ENCODE measurements around the gene PCBP3. TPM values are rescaled to one million over a fixed set of nuclear protein-coding genes. Genes with fewer than 3 reads are reported as not detected.

The PCBP3 gene
- total RNA-seq, 2 donors from 2014 or later: 2.6 to 7.4 TPM

GRCh38 chr21:45899317-45900033, 255.9 kb downstream of the PCBP3 start:
- intact Hi-C loops (cut with DNase I): no loop called here
- DNase-seq (ENCODE audit: low spot score): no peak

DNA sequence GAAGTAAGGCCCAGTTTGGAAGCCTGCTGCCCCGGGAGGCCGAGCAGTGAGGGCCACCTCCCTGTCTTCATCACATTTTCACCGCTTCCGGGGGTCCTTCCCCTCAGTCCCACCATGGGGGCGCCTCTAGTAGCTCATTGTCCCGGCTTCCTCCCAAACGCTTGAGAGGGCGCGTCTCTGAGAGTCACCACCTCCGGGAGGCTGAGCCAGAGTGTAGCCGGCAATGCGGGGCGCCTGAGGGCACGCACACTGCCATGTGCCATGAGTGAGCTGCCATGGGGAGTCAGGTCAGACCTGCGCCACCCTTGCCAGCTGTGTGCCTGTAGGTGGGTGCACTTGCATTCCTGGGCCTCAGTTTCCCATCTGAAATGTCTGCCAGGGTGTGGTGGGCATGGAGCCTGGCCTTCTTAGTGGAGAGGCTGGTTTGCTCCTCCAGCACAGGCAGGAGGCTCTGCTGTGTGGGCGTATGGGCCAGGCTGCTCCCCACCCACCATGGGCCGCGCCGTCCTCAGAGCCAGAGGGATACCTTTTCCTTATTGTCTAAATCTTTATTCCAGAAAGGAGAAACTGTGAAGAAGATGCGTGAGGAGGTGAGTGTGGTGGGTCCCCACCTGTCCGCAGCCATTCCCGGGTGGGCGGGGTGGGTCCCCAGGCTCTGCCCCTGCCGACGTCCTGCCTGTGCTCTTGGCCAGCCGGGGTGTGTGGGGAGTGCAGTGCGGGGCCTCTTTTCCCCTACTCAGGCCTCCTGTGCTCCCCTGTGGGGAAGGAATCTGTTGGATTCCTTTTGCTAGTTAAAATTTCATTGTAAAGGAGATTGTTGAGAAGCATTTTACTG, 256.7 kb downstream of the PCBP3 start:
- intact Hi-C loops (cut with DNase I): no loop called here
- peak; percentile 68 for DNase-seq (ENCODE audit: low spot score)

GRCh38 chr21:45901061-45901690, 257.7 kb downstream of the PCBP3 start:
- intact Hi-C loops (cut with DNase I): no loop called here
- peak; percentile 81 for DNase-seq (ENCODE audit: low spot score)

DNA sequence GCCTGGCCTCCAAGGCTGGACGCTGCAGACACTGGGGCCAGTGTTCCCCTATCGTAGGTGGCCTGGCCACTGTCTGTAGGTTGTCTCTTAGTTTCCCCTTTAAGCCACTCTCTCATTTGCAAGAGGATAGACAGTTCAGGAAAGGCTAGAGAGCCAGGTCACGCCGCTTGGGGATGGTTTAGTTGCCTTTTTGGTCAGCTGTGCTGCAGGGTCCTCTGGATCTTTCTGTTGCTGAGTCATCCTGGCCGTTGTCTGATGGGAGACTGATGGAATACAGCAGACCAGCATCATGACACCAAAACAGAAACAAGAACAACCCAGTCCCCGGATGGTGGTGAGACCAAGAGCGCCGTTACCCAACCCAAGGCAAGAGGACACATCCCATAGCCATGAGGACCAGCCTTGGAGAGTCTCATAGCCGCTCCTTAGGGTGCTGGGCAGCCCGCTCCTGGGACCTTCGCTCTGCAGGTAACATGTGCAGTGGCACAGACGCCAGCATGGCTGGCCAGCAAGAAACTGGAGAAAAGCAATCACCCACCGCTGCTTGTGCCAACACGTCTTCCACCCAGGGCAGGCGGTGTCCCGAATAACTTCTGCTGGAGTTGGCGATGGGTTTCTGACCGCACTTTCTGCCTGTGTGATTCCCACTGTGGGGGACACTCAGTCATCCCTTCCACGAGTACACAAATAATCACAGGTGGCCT, 258.9 kb downstream of the PCBP3 start:
- no peak for DNase-seq (ENCODE audit: low spot score)

DNA sequence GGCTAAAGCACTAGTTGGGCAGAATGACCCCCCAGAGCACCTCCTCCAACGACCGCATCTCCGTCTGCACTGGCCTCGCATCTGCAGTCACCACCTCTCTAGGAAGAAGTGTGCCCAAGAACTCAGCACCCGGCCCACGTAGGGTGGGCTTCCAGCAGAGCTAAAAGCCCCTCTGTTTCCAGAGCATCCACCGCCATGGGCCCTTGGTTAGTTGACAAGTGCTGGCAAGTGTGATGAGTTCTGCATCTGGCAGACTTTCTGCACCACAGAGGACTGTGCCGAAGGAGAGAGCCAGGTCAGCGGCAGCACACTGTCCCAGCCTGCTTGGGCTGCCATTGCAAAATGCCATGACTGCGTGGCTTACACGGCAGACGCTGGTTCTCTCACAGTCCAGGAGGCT, 261.7 kb downstream of the PCBP3 start:
- peak; percentile 66 for DNase-seq (ENCODE audit: low spot score)
- intact Hi-C loops (cut with DNase I): no loop called here

More for the DNA sequence above, 258.9 kb downstream of the PCBP3 start:
- intact Hi-C loops (cut with DNase I): no loop called here

- intact Hi-C loops (cut with DNase I): no loop called here
- peak; percentile 58 for DNase-seq (ENCODE audit: low spot score)
These were observed 262.8 kb downstream of the PCBP3 start for GRCh38 chr21:45906196-45906805.

GRCh38 chr21:45906859-45907258, 263.3 kb downstream of the PCBP3 start:
- DNase-seq (ENCODE audit: low spot score): peak; percentile 43
- intact Hi-C loops (cut with DNase I): no loop called here

DNA sequence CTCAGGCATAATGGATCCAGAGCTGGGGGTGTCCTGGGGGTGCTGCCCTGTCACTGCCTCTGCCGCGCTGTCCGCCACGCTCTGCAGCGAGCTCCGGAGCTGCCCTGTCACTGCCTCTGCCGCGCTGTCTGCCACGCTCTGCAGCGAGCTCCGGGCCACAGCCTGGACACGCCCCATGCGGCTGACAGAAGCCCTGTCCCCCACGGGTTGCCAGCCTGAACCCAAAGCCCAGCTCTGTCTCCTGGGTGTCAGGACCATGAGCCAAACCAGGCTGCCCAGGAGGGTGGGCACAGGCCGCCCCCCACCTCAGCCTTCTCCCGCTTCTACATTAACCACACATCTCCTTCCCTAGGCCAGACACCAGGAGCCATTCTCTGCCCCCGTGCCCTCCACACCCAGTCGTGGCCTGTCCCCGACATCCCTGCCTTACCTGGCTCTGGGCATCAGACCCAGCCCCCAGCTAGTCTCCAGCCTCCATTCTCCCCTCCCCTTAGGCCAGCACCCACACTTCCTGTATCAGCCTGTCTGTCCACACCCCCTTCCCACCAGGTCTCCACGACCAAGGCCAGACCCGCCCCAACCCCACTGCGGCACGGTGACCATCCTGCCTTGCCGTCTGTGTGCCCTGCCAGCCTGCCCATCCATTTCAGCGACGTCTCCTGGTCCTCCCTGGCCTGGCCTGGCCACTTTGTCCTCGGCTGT, 265.2 kb downstream of the PCBP3 start:
- intact Hi-C loops (cut with DNase I): no loop called here
- DNase-seq (ENCODE audit: low spot score): no peak

- DNase-seq (ENCODE audit: low spot score): no peak
These were observed 265.9 kb downstream of the PCBP3 start for GRCh38 chr21:45909238-45909988.

GRCh38 chr21:45910155-45910547, 266.6 kb downstream of the PCBP3 start:
- intact Hi-C loops (cut with DNase I): no loop called here
- no peak for DNase-seq (ENCODE audit: low spot score)

More at GRCh38 chr21:45909238-45909988, 265.9 kb downstream of the PCBP3 start:
- intact Hi-C loops (cut with DNase I): no loop called here

DNA sequence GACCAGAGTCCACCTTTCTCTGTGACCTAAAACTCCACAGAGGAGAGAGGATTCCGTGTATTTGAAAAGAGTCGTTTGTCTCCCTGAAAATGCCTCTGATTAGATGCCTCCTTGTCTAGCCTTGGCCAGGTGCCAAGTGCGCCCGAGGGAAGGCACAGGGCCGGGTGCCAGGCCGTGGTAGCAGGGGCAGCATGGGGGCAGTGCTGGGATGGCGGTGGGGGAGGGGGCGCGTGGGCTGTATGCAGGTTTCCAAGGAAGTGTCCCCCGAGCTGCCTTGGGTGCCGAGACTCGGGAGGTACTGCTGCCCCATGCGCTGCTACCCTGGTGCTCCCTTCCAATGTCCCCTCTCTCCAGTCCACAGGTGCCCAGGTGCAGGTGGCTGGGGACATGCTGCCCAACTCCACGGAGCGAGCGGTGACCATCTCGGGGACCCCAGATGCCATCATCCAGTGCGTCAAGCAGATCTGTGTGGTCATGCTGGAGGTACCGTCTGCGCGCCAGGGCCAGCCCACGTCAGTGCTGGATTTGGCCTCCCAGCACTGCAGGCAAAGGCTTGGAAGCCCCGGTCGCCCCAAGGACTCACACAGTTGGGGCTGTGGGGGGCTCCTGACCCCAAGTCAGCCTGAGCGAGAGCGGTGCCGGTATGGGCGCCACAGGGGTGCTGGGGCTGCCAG, 267.2 kb downstream of the PCBP3 start:
- intact Hi-C loops (cut with DNase I): no loop called here
- DNase-seq (ENCODE audit: low spot score): no peak

DNA sequence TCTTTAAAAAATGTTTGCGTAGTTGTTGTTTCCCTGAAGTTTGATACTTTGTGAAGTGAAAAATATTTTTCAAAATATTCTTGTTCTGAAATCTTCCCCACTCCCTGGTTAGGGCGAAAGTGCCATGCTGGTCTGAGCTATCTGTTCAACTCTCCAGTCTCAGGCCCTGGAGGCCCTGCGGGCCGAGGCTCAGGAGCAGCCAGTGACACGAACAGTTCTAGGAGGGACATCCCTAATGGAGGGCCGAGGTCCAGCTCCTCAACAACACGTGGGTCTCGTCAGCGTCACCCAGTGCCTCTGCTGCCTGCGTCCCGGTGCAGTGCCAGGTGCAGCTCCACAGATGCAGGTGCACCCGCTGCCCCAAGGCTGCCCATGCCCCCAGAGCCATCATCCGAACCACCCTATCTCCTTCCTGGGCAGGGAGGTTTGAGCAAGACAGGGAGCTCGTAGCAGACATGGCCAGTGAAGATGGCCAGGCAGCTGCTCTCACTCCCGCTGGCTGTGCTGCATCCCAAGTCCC, 268.3 kb downstream of the PCBP3 start:
- DNase-seq (ENCODE audit: low spot score): no peak
- intact Hi-C loops (cut with DNase I): no loop called here

GRCh38 chr21:45912611-45913417, 269.3 kb downstream of the PCBP3 start:
- intact Hi-C loops (cut with DNase I): no loop called here
- DNase-seq (ENCODE audit: low spot score): no peak

- intact Hi-C loops (cut with DNase I): no loop called here
- no peak for DNase-seq (ENCODE audit: low spot score)
These were observed 269.9 kb downstream of the PCBP3 start for GRCh38 chr21:45913418-45913765.

- no peak for DNase-seq (ENCODE audit: low spot score)
These were observed 270.4 kb downstream of the PCBP3 start for GRCh38 chr21:45913886-45914285.

GRCh38 chr21:45914321-45914845, 270.9 kb downstream of the PCBP3 start:
- intact Hi-C loops (cut with DNase I): no loop called here
- DNase-seq (ENCODE audit: low spot score): no peak

More at GRCh38 chr21:45913886-45914285, 270.4 kb downstream of the PCBP3 start:
- intact Hi-C loops (cut with DNase I): no loop called here

Measured in posterior vena cava (tissue), 2 donors.